ENCODE results near the gene SRBD1.

Gene SRBD1

GRCh38 chr2:45595721-45596435 lies 15.2 kb downstream of the SRBD1 start:
- no peak for DNase-seq (ENCODE audit: low read depth)

DNA sequence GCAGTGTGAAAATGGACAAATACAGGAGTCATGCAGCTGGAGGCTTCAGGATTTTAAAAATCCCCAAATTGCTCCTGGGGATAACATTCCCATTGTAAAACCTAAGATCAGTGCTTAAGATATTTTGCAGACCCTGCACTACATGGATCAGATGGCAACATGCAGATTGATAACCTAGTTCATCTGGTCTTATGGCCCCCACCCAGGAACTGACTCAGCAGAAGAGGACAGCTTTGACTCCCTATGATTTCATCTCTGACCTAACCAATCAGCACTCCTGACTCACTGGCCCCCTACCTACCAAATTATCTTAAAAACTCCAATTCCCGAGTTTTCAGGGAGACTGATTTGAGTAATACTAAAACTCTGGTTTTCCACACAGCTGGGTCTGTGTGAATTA lies 20.0 kb downstream of the SRBD1 start:
- no peak for DNase-seq (ENCODE audit: low read depth)

DNA sequence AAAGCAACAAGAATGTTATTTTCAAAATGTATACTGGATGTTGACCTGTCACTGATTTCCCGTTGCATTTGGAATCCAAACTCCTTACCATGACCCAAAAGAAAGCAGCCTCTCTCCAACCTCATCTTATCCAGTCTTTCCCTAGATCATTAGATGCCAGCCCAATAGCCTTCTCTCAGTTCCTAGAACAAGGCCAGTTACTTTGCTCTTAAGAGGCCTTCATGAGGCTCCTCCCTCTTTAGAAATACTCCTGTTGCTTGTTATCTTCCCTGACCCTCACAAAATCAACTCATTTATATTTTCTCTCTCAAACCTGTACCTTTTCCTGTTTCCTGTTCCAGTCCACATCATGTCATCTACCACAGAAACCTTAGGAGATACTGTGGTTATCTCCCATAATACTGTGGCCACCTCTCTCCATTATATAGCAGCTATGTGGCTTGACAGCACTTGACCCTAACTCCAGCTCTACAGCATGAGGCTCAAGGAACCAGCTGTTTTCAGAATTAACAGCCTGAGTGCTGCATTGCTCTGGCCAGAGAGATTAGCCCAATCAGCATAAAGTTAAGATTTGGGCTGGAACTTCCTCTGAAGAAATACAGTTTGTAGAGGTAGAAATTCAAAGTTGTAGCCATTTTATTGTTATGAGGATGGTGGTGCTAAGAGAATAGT lies 22.8 kb downstream of the SRBD1 start:
- DNase-seq (ENCODE audit: low read depth) = no peak

DNA sequence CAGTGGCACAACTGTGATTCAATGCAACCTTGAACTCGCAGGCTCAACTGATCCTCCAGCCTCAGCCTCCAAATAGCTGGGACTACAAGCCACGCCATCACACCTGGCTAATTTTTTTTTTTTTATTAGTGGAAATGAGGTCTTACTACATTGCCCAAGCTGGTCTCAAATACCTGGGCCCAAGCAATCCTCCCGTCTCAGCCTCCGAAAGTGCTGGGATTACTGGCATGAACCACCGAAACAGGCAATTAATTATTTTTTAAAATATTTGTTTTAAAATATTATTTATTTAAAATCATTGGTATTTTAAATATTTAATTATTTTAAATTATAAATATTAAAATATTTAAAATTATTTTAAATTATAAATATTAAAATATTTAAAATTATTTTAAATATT lies 24.5 kb downstream of the SRBD1 start:
- no peak for DNase-seq (ENCODE audit: low read depth)

DNA sequence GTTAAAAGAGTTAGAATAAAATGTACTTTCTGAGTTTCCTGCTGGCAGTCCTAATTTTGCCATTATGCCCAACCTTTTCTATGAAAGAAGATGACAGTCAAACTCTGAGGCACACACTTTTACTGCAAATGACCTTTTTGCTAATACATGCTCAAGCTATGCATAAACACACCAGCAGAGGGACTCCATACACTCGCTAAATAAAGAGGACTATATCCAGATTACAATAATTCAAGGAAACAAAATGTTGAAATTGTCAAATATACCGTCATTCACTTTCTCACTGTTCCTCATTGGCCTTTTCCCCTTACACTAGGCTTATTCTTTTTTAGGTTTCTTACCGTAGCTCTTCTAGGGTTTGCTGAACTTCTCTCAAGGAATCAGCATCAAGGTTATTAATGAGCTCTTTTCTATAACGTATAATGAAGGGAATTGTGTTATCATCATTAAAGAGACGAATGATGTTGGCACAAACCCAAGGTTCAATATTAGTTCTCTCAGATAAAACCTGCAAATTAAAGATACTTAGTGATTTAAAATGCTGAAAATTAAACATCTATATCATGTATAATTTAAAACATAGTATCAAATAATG lies 25.7 kb downstream of the SRBD1 start:
- DNase-seq (ENCODE audit: low read depth) = no peak

DNA sequence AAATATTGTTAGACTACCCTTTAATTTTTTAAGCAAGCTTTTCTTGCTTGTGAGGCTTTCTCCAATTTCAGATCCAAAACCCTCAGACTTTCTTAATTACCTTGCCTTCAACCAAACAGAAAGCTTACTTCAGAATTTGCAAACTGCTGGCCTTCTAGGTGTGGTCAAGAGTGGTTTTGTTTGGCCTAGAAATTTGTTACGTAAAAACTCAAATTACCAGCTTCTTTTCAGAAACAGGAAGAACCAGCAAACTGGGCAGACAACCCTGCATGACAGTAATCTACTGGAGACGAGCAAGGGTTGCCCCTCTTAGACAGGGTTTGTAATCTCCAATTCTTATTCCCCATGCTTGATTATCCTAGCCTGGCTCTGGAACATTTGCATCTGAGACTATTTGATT lies 27.1 kb downstream of the SRBD1 start:
- DNase-seq (ENCODE audit: low read depth) = no peak

GRCh38 chr2:45582522-45582921 lies 28.5 kb downstream of the SRBD1 start:
- DNase-seq (ENCODE audit: low read depth) = no peak

DNA sequence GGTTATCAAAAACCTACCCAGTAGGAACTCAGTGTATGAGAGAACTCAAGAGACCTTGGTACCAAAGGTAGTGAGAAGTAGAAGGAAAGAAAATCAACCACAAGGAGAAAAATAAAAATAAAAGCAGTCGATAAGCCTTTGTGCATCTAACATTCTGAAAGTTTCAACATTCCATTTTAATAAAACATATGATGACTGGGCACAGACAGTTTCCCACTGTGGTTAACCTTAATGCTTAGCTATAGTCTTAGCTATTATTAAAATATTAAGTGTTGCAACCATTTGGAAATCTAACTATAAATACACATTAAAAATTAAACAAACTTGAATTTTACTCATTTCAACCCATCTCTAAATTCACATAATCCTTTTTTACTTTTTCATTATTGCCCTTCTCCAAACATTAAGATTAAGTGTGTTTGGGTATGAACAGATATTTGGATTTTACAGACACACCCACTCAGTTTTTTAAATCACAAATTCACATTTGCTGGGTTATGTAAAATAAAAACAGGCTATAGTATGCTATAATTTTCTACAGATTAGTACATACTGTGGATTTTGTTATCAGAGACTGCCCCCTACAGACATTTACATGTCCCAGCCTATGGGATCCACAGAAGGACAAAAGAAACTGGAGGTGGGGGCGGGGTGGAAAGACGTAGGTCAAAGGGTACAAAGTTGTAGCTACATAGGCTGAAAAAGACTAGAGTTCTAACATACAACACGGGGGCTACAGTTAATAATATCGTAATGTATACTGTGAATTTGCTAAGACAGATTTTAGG lies 32.8 kb downstream of the SRBD1 start:
- no peak for DNase-seq (ENCODE audit: low read depth)

DNA sequence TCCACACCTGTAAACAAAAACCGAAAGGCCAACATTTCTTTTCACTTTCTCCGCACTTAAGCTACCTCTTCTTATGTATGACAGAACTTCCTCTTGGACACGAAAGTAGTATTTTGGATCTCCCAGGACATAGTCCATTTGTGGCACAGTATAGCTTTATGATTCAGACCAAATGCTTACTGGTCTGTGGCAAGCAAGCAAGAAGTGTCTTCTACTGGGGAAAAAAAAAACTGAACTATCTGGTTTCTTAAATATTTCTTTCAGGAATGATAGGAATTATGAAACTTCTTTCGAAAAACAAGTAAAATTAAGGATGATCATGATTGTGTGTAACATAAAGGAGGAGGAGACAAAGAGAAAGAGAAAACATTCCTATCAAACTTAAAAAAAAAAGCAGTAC lies 33.6 kb downstream of the SRBD1 start:
- no peak for DNase-seq (ENCODE audit: low read depth)

DNA sequence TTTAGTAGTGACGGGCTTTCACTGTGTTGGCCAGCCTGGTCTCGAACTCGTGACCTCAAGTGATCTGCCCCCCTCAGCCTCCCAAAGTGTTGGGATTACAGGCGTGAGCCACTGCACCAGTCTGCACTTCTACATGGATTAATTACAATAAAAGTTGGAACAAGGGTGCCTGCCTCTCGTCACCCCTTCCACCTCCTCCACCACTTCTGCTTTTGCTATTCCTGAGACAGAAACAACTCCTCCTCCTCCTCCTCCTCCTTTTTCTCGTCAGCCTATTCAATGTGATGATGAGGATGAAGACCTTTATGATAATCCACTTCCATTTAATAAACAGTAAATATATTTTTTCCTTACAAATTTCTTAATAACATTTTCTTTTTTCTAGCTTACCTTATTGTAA lies 35.2 kb downstream of the SRBD1 start:
- DNase-seq (ENCODE audit: low read depth) = no peak

- DNase-seq (ENCODE audit: low read depth) = no peak
These were observed 38.1 kb downstream of the SRBD1 start for GRCh38 chr2:45572979-45573378.

GRCh38 chr2:45571940-45572339 lies 39.1 kb downstream of the SRBD1 start:
- DNase-seq (ENCODE audit: low read depth) = no peak

DNA sequence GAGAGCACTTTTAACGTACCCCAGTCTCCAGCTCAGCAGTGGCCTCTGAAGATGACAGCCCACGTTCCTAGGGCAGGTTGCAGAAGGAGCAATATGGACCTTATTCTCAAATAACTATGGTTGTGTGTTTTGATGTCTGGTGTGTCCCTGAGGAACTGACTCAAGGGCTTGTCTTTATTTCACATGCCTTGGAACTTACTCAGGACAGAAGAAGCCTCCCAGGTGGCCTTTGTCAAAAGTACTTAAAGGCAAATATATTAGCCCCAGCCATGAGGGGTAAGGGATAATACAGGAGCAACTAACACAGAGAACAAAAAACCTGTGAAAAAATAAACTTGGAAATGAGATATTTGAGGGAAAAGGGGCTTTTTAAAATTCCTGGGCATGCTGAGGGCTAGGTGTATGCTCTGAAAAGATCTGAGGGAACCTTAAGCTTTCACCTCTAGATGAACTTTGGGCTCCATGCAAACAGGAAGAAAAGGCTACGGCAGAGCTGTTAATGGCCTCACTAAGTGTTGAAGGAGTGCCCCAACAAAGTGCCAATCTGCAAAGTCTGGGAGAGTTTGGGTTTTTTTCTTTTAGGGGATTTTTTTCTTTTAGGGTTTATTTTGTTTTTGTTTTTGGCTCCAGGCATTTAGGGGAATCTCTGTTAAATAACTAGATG lies 40.3 kb downstream of the SRBD1 start:
- no peak for DNase-seq (ENCODE audit: low read depth)

GRCh38 chr2:45568935-45569334 lies 42.1 kb downstream of the SRBD1 start:
- no peak for DNase-seq (ENCODE audit: low read depth)

- DNase-seq (ENCODE audit: low read depth) = no peak
These were observed 42.9 kb downstream of the SRBD1 start for GRCh38 chr2:45567974-45568789.

DNA sequence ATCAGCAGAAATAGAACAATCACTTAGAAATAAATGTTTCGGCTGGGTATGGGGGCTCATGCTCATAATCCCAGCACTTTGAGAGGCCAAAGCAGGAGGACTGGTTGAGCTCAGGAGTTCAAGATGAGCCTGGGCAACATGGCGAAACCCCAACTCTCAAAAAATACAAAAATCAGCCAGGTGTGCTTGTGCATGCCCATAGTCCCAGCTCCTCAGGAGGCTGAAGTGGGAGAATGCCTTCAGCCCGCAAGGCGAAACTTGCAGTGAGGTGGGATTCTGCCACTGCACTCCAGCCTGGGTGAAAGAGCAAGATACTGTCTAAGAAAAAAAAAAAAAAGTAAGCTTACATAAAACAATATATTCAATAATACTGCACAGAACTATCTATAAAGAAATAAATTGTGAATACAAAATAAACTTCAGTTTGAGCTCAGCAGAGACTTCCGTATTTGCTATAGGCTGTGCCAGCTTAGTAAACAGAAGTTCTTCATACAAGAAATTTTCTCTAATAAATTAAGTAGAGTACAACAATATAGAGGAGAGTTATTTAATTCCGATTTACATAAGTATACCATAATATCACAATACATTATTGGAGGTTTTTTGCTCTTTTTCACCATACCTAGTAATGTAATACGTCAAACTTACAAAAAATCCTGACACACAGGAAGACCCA lies 43.6 kb downstream of the SRBD1 start:
- DNase-seq (ENCODE audit: low read depth) = no peak

- no peak for DNase-seq (ENCODE audit: low read depth)
These were observed 51.6 kb downstream of the SRBD1 start for GRCh38 chr2:45559436-45559835.

DNA sequence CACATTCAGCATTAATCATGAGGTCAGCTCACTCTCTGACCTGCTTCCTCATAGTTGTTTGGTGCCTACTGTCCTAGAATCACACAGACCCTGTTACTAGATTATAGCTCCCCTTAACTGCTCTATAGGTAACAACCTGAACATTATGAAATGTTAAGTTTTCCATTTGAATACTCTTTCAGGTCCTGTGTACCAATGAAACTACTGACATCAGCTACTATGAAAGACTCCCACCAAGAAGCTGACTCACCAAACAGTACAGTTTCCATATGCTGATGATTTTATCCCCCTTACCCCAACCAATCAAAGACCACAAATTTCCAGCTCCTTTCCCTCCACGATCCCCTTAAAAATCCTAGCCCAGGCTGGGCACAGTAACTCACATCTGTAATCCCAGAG lies 56.3 kb downstream of the SRBD1 start:
- no peak for DNase-seq (ENCODE audit: low read depth)

- no peak for DNase-seq (ENCODE audit: low read depth)
These were observed 56.9 kb downstream of the SRBD1 start for GRCh38 chr2:45554073-45554741.

GRCh38 chr2:45551862-45552261 lies 59.2 kb downstream of the SRBD1 start:
- no peak for DNase-seq (ENCODE audit: low read depth)
